Activated T-cell treated with anti-CD3 and anti-CD28 coated beads for 1 hour (primary cell): ENCODE measurements around the gene FARP1.
"Not testable (repeated sequence)": the region's sequence is repeated elsewhere in the genome, so short reads cannot be mapped to it uniquely, and the experiment has no call there.

Experiments used
- DNase-seq: peaks from one replicate; pipeline ENCODE4 v3.0.0-alpha.2; 2020; ENCODE audit warnings: low read depth

The FARP1 gene

DNA sequence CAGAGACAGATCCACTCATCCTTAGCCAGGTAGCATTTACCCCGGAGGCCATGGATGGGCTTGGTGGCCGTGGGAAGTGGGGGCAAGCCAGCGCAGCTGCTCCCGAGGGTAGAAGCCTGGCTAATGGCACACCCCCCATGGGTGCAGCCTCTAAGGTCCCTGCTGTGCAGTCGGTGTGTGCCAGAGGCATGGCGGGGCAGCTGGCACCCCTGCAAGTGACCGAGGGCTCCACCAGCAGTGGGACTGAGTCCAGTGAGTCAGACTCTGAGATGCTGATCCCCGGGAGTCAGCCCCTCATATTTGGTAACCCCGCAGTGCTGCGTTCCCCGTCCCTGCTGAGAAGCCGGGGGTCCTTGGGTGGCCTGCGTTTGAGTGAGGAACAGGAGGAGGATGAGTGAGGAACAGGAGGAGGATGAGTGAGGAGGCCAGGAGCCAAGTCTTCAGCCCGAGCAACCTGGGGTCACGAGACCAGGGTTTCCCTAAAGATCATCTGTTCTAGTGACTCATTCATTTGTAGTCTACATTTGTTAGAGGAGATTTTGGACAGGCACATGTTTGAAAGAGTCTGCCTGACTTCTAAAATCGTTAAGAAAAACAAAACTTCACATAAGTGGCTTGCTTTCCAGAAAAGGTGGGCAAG, 253.3 kb downstream of the FARP1 start:
- no peak for DNase-seq

GRCh38 chr13:98397221-98397620, 254.3 kb downstream of the FARP1 start:
- no peak for DNase-seq

DNA sequence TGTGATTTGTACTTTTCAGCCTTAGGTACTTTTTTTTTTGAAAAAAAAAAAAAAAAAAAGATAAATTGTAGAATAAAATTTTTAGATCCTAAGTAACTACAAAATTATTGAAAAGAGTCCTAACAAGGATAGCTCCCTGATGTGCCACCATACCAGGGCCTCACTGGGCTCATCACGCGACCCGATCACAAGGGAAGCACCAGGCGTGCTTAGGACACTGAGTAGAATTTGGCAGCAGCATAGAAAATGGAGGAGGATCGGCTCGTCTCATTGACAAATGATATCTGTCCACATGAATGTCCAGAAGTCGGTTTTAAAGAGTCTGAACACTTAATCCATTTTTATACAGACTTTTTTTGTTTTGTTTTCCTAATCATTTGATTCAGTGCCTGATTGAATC, 255.0 kb downstream of the FARP1 start:
- no peak for DNase-seq

DNA sequence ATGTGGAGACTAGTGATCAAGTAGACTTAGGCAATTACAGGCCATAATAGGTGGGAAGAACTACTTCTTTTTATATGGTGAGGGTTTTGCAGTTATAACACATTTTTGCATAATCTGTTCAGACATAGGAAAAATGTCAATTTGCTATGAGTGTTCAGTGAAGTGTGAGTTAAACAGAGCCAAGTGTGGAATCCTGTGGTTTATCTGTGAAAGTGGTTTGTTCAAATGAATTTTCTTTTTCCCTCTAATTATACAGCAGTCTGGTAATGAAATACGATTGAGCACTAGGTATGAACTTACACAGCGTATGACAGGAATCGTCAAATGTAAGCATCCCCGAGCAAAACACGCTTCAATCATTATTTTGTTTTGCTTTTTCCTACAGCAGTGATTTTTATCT, 255.7 kb downstream of the FARP1 start:
- no peak for DNase-seq

DNA sequence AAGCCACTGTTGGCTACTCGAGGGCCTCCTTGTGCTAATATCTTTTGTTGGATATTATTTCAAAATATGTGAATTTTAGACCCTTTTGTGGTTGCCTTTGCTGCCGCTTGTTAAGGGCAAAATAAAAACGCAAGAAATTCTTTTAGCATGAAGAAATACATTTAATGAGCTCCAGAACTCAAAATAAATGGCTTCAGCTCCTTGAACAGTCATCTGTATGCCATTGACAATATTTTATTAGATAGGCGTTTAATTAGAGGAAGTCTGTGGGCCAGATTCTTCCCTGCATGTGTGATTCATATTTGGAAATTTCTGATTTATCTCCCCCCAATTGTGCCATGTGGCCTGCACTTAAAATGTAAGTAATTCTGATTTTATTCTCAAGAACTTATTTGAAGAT, 256.9 kb downstream of the FARP1 start:
- no peak for DNase-seq

DNA sequence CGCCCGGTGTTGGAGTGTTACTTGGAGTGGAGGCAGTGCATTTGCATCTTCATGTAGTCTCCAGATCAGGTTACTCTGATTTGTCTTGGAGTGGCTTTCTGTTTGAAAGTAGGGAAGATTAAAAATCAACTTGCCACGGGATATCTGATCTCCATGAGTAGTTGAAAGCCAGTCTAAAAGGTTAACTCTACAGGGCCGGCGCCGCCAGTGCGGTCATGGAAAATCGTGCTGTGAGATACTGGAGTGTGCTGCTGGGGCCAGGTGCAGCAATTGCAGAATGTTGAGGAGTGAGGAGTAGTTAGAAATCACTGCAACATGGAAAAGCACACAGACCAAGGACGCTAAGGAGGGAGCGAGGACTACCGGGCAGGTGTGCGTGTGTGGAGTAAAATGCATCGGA, 259.0 kb downstream of the FARP1 start:
- DNase-seq = no peak

DNA sequence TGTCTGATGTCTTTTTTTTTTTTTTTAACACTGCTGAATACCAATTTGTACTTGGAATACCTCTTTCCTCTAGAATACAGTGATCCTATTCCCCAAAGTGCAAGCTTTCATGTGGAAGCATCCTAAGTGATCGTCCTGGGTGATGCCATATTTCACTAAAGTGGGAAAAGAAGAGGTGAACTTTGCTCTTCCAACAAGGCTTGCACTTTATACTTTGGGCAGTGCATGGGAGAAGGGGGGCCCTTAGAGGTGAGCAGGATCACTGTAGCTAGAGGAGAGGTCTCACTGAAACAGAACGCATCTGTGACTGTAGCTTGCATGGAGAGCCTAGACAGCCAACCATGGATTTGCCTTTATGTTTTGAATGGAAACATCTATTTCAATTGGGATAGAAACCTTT, 260.2 kb downstream of the FARP1 start:
- no peak for DNase-seq

- no peak for DNase-seq
These were observed 262.2 kb downstream of the FARP1 start for GRCh38 chr13:98405107-98405571.

- DNase-seq = no peak
These were observed 262.9 kb downstream of the FARP1 start for GRCh38 chr13:98405690-98406344.

GRCh38 chr13:98406427-98406826, 263.5 kb downstream of the FARP1 start:
- DNase-seq = no peak

GRCh38 chr13:98406971-98407370, 264.1 kb downstream of the FARP1 start:
- DNase-seq = no peak

GRCh38 chr13:98407575-98407974, 264.7 kb downstream of the FARP1 start:
- DNase-seq = no peak

DNA sequence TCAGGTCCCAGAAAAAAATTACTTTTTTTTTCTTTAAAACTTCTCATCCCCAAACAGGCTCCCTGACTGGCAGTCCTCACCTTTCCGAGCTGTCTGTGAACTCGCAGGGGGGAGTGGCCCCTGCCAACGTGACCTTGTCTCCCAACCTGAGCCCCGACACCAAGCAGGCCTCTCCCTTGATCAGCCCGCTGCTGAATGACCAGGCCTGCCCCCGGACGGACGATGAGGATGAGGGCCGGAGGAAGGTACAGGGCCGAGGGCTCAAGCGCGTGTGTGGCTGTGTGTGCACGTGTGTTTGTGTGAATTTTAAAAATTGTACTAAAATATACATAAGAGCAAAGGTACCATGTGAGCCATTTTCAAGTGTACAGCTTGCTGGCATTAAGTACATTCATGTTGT, 266.4 kb downstream of the FARP1 start:
- no peak for DNase-seq

GRCh38 chr13:98410612-98411011, 267.7 kb downstream of the FARP1 start:
- no peak for DNase-seq

DNA sequence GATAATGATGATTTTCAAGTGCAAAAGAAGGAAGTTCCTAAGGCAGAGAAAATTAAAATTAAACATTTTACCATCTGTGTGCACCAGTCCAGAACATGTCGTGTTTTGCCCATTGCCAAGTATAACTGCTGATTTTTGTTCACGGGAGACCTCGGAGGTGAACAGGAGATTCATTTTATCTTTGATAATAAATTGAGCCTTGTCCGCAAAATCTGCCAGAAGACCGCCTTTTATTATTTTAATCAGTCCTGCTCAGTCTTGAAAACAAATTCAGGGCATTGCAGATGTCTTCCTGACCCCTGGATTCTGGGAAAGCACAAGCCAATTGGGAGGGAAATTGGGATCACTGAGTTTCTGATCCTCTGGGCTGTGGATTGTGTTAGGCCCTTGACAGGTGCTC, 268.1 kb downstream of the FARP1 start:
- DNase-seq = no peak

DNA sequence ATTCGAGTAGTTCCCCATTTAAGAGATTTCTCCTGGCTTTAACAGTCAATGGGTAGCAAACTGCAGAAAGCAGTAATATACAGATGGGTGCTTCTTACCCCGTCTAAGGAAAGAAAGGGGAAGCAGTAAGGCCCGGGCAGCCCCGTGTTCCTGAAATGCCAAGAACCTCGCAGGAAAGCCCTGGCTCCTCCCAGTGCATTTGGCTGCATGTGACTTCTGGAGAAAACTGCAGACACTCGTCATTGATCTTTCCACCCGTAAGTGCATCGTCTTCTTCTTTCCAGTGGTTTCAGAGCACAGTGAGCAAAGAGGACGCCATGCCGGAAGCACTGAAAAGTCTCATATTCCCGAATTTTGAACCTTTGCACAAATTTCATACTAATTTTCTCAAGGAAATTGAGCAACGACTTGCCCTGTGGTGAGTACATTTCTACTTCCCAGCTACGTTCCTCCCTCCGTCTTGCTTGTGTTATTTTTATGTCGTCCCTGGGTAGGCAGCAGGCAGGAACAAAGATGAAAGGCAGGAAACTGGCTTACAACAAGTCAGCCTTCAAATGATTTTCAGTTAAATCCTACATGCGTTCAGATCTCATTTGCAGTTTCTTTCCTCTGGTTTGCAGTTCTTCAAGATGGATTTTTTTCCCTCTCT, 268.8 kb downstream of the FARP1 start:
- no peak for DNase-seq

- DNase-seq = not testable (repeated sequence)
These were observed 270.4 kb downstream of the FARP1 start for GRCh38 chr13:98413278-98413677.

- DNase-seq = no peak
These were observed 270.9 kb downstream of the FARP1 start for GRCh38 chr13:98413796-98414195.

DNA sequence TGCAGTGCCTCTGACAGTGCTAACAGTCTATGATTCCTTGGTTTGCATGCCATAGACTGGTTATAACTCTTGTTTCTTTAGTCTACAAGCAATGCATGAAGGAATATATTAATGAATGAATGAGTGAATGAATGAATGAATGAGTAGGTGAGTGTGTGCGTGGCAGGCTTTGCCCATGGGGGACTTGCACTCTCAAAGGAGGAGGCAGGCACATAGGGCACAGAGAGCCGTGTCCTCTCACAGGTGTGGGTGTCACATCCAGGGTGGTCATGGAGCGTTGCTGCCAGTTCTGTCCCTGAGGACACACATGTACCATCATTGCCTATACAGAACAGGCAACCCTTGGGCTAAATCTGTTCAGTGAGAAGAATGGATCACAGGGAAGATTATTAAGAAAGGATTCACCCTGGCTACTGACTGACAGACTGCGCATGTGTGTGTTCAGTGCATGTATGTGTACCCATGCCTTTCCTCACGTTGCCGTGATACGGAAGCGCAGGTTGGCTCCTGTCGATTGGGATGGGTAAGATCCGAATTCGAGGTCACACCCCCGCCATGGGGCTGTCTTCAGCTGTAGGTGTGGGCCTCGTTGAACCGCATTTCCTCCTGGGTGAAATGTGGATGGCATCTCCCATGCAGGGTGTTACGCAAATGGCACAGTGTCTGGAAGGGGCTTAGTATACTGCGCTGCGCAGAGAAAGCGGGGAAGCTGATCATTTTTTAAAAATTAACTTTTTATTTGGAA, 272.6 kb downstream of the FARP1 start:
- no peak for DNase-seq

- no peak for DNase-seq
These were observed 273.5 kb downstream of the FARP1 start for GRCh38 chr13:98416408-98416807.

GRCh38 chr13:98419786-98420553, 277.1 kb downstream of the FARP1 start:
- no peak for DNase-seq
